GM12892 (cell line): ENCODE results near the gene CAPG.

Source experiments
- POLR2A ChIP-seq: IDR thresholded peaks from 2 replicates; pipeline ENCODE4 v1.6.1; 2011; ENCODE audit warnings: low read depth, low read length, control low read depth
- POLR2AphosphoS5 ChIP-seq: IDR thresholded peaks from 2 replicates; pipeline ENCODE4 v1.6.1; 2011; ENCODE audit warnings: low read depth, low read length, control low read depth
- TAF1 ChIP-seq: IDR thresholded peaks from 2 replicates; pipeline ENCODE4 v1.6.1; 2011; ENCODE audit warnings: low read depth, mild to moderate bottlenecking, control low read depth, low read length, borderline replicate concordance

DNA sequence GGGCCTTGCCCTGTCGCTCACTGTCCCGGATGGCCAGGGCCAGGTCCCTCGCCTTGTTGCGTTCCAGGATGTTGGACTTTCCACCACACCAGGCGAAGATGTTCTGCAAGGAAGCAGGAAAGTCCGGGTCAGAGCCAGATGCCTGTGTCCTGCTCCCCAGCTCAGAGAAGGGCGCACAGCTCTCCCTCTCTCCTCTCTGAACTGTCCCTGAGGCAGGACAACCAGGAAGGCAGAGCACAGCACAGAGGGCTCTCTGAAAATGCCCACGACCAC lies 11.0 kb downstream of the CAPG start:
- TF ChIP-seq POLR2A (no peak), TAF1 (no peak), POLR2AphosphoS5 (no peak)
